Neural cell (in vitro differentiated cells): ENCODE measurements around the gene HMGCS2. TPM values are rescaled to one million over a fixed set of nuclear protein-coding genes. Genes with fewer than 3 reads are reported as not detected.

Source experiments
- H2AFZ ChIP-seq: fragments of 200-600, 300-800 bp; sonication (generic), shearing (Covaris generic); 2 replicates; pipeline ENCODE4 v1.6.0; 2014; ENCODE audit warnings: low read depth, mild to moderate bottlenecking, antibody characterized with exemption, low read length, moderate library complexity
- H3F3A ChIP-seq: fragments of 200-600 bp; shearing (Covaris generic); 2 replicates; pipeline ENCODE4 v1.6.1; 2016; ENCODE audit warnings: mild to moderate bottlenecking, moderate library complexity, mixed read lengths, antibody characterized with exemption, low read length; ENCODE audit not compliant: insufficient read depth, poor library complexity, severe bottlenecking
- H3K27ac ChIP-seq: fragments of 200-600, 300-800 bp; sonication (generic), shearing (Covaris generic); 2 replicates; pipeline ENCODE4 v1.5.1; 2014; ENCODE audit warnings: mild to moderate bottlenecking, low read length, moderate library complexity
- H3K27me3 ChIP-seq: fragments of 300-800, 200-600 bp; sonication (generic), shearing (Covaris generic); 2 replicates; pipeline ENCODE4 v1.6.0; 2014; ENCODE audit warnings: mild to moderate bottlenecking, low read depth, low read length, moderate library complexity; ENCODE audit not compliant: insufficient read depth
- H3K36me3 ChIP-seq: fragments of 300-800, 200-600 bp; sonication (generic), shearing (Covaris generic); 2 replicates; pipeline ENCODE4 v1.5.1; 2014; ENCODE audit warnings: mild to moderate bottlenecking, antibody characterized with exemption, low read length, moderate library complexity; ENCODE audit not compliant: insufficient read depth
- H3K4me2 ChIP-seq: fragments of 300-800, 200-600 bp; sonication (generic), shearing (Covaris generic); 2 replicates; pipeline ENCODE4 v1.6.0; 2014; ENCODE audit warnings: mild to moderate bottlenecking, low read length
- H3K4me3 ChIP-seq: fragments of 300-800, 200-600 bp; sonication (generic), shearing (Covaris generic); 2 replicates; pipeline ENCODE4 v1.5.1; 2014; ENCODE audit warnings: mild to moderate bottlenecking, low read length, moderate library complexity
- H3K79me2 ChIP-seq: fragments of 200-600 bp; shearing (Covaris generic); replicated peaks from 2 replicates; pipeline ENCODE4 v1.6.0; 2014; ENCODE audit warnings: mild to moderate bottlenecking, low read length, moderate library complexity; ENCODE audit not compliant: insufficient read depth
- H3K9ac ChIP-seq: fragments of 300-800, 200-600 bp; sonication (generic), shearing (Covaris generic); 2 replicates; pipeline ENCODE4 v1.6.1; 2016; ENCODE audit warnings: mild to moderate bottlenecking, low read length, mixed read lengths
- H3K9me2 ChIP-seq: fragments of 200-600 bp; shearing (Covaris generic); 2 replicates; pipeline ENCODE4 v1.6.1; 2016; ENCODE audit warnings: mild to moderate bottlenecking, low read length, mixed read lengths; ENCODE audit not compliant: insufficient read depth
- H3K9me3 ChIP-seq: fragments of 200-600, 300-800 bp; sonication (generic), shearing (Covaris generic); 2 replicates; pipeline ENCODE4 v1.6.1; 2016; ENCODE audit warnings: mild to moderate bottlenecking, mixed run types, low read length, moderate library complexity, mixed read lengths
- H4K20me1 ChIP-seq: fragments of 200-600 bp; shearing (Covaris generic); 2 replicates; pipeline ENCODE4 v1.6.1; 2016; ENCODE audit warnings: mild to moderate bottlenecking, mixed run types; ENCODE audit not compliant: insufficient read depth
- CTCF ChIP-seq: fragments of 450-650 bp; IDR thresholded peaks from 2 replicates; pipeline ENCODE4 v1.5.1; 2014; ENCODE audit warnings: antibody characterized with exemption, mild to moderate bottlenecking, moderate library complexity; ENCODE audit not compliant: poor library complexity, severe bottlenecking
- EP300 ChIP-seq: fragments of 450-650 bp; conservative IDR thresholded peaks from 2 replicates; pipeline ENCODE4 v1.6.1; 2014; ENCODE audit warnings: antibody characterized with exemption, mild to moderate bottlenecking, moderate library complexity; ENCODE audit not compliant: poor library complexity, severe bottlenecking
- EZH2 ChIP-seq: fragments of 200-600, 300-800 bp; shearing (Covaris generic), sonication (generic); IDR thresholded peaks from 2 replicates; pipeline ENCODE4 v1.6.1; 2014; ENCODE audit warnings: antibody characterized with exemption, low read length, borderline replicate concordance, mild to moderate bottlenecking; ENCODE audit not compliant: insufficient read depth, poor library complexity, severe bottlenecking
- MXI1 ChIP-seq: fragments of 450-650 bp; conservative IDR thresholded peaks from 2 replicates; pipeline ENCODE4 v1.6.1; 2014; ENCODE audit warnings: antibody characterized with exemption, mild to moderate bottlenecking; ENCODE audit not compliant: poor library complexity, severe bottlenecking
- POLR2AphosphoS5 ChIP-seq: IDR thresholded peaks from 2 replicates; pipeline ENCODE4 v1.6.1; 2012
- RAD21 ChIP-seq: fragments of 450-650 bp; conservative IDR thresholded peaks from 2 replicates; pipeline ENCODE4 v1.6.1; 2014; ENCODE audit warnings: antibody characterized with exemption, mild to moderate bottlenecking, moderate library complexity
- REST ChIP-seq: IDR thresholded peaks from 2 replicates; pipeline ENCODE4 v1.6.1; 2012; ENCODE audit warnings: borderline replicate concordance
- SMC3 ChIP-seq: fragments of 450-650 bp; conservative IDR thresholded peaks from 2 replicates; pipeline ENCODE4 v1.6.1; 2014; ENCODE audit warnings: antibody characterized with exemption, mild to moderate bottlenecking, moderate library complexity; ENCODE audit not compliant: poor library complexity
- TAF1 ChIP-seq: IDR thresholded peaks from 2 replicates; pipeline ENCODE4 v1.6.1; 2012; ENCODE audit warnings: low read depth
- polyA plus RNA-seq: library from polyadenylated mRNA; depleted of rRNA; stranded (reverse); fragments of >200 nt; gene quantifications from 2 replicates; pipeline ENCODE4 v1.2.3, GENCODE V29; 2014

The HMGCS2 gene
- polyA plus RNA-seq, 1 donor from 2014 or later: not detected

GRCh38 chr1:119805247-119805646 is 36.5 kb upstream of the HMGCS2 start:
- Histone ChIP-seq H3K27me3 (no peaks in the 10 kb centered on the region), H3K79me2 (no peaks in the 10 kb centered on the region), H2AFZ (no peak overlapping the region), H3K9ac (no peak overlapping the region), H3K27ac (no peak overlapping the region), H3K4me3 (no peak overlapping the region), H3K36me3 (no peaks in the 10 kb centered on the region), H3K9me3 (no peaks in the 10 kb centered on the region), H3F3A (no peaks in the 10 kb centered on the region), H3K4me2 (no peak overlapping the region), H3K9me2 (no peaks in the 10 kb centered on the region), H4K20me1 (no peaks in the 10 kb centered on the region)
- TF ChIP-seq EP300 (no peak), MXI1 (no peak), REST (no peak), POLR2AphosphoS5 (no peak), CTCF (no peak), RAD21 (no peak), EZH2 (no peak), TAF1 (no peak), SMC3 (no peak)

- H3K9ac ChIP-seq: no peak overlapping the region
- no peak overlapping the region for H3K27ac ChIP-seq
These were observed 31.0 kb upstream of the HMGCS2 start for GRCh38 chr1:119799599-119800177.

GRCh38 chr1:119799003-119799402 is 30.3 kb upstream of the HMGCS2 start:
- no peak overlapping the region for H2AFZ ChIP-seq
- no peaks in the 10 kb centered on the region for H3K27me3 ChIP-seq
- TF ChIP-seq SMC3 (no peak), TAF1 (no peak)
- no peaks in the 10 kb centered on the region for H4K20me1 ChIP-seq
- H3K4me3 ChIP-seq: no peak overlapping the region
- H3K9ac ChIP-seq: no peak overlapping the region
- no peak overlapping the region for H3K4me2 ChIP-seq
- H3K79me2 ChIP-seq: no peaks in the 10 kb centered on the region
- H3K27ac ChIP-seq: no peak overlapping the region
- no peaks in the 10 kb centered on the region for H3K36me3 ChIP-seq
- no peaks in the 10 kb centered on the region for H3K9me3 ChIP-seq
- H3K9me2 ChIP-seq: no peaks in the 10 kb centered on the region
- no peaks in the 10 kb centered on the region for H3F3A ChIP-seq

More at GRCh38 chr1:119799599-119800177, 31.0 kb upstream of the HMGCS2 start:
- no peaks in the 10 kb centered on the region for H4K20me1 ChIP-seq
- no peaks in the 10 kb centered on the region for H3K79me2 ChIP-seq
- no peak overlapping the region for H2AFZ ChIP-seq
- H3K9me2 ChIP-seq: no peaks in the 10 kb centered on the region
- H3K36me3 ChIP-seq: no peaks in the 10 kb centered on the region
- no peak overlapping the region for H3K4me3 ChIP-seq
- no peaks in the 10 kb centered on the region for H3K27me3 ChIP-seq
- no peak for TF ChIP-seq EZH2
- H3K9me3 ChIP-seq: no peaks in the 10 kb centered on the region
- no peak overlapping the region for H3K4me2 ChIP-seq
- no peaks in the 10 kb centered on the region for H3F3A ChIP-seq
